GM18502 (cell line): ENCODE measurements around the gene LYRM1.
"Not testable (repeated sequence)": the region's sequence is repeated elsewhere in the genome, so short reads cannot be mapped to it uniquely, and the experiment has no call there.

Experiments
- ATAC-seq: cut with Tn5 transposase; IDR thresholded peaks from one replicate; pipeline ENCODE4 v1.9.1; 2021; ENCODE audit warnings: mild to moderate bottlenecking; ENCODE audit not compliant: unreplicated experiment, poor library complexity

The LYRM1 gene

DNA sequence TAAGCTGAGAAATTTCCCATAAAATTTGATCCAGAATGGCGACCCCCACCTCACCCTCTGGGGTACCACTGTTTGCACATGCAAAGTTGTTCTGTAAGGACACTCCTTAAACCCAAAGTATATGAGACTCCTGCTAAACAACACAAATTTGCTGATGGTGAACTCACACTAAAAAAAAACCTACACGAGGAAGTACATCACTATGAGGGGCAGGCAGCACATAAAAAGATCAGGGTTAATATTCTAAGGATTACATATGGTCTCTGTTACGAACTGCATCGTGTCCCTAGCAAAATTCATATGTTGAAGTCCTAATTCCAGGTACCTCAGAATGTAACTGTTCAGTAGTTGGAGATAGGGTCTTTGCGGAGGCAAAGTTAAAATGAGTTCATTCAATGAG, 60.3 kb downstream of the LYRM1 start:
- no peak for ATAC-seq

DNA sequence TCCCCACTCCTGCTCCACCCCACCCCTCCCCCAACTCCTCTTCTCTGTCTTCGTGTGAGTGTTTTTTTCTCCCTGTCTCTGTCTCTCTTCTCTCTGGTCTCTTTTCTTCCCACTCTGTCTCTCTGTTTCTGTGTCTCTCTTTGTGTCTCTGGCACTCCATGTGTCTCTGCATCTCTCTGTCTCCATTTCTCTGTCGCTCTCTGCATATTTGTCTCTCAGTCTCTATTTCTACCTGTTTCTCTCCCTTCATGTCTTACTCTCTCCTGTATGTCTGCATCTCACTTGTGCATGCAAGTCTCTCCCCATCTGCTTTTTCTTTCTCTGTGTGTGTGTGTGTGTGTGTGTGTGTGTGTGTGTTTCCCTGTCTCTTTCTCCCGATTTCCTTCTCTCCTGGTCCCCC, 68.2 kb downstream of the LYRM1 start:
- ATAC-seq, result no peak

DNA sequence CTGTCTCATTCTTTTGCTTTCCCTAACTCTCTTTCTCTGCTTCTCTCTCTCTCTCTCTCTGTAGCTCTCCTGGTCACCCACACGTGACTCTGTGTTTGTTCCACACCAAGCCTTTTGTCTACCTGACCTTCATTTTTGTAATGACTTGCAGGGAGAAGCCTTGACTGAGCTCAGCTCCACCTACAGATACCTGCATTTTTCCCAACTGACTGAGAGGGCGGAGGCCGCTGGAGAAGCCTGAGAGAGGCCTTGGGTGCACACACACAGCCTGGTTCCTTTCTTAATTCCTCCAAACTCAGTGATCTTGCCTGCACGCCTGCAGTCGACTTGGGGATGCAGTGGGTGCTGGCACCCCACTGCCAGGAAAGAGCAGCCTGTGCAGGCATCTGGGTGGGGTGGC, 68.8 kb downstream of the LYRM1 start:
- ATAC-seq, result no peak

DNA sequence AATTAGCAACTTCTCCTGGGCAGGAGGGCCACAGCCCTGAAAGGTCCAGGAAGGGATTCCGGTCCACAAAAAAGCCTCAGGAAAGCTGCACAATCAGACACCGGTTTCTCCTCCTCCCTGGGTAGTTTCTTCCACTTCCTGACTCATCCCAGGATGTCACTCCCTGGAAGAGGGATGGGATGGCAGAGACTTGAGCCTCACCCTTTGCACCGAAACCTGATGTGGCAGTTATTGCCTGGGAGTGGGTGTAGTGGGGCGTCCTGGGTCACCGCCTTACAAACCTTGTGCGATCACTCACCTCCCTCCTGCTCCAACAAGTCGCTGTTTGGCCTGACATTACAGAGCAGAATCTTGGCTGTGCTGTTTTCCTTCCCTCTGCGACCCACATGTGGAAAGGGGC, 70.8 kb downstream of the LYRM1 start:
- ATAC-seq, result no peak

DNA sequence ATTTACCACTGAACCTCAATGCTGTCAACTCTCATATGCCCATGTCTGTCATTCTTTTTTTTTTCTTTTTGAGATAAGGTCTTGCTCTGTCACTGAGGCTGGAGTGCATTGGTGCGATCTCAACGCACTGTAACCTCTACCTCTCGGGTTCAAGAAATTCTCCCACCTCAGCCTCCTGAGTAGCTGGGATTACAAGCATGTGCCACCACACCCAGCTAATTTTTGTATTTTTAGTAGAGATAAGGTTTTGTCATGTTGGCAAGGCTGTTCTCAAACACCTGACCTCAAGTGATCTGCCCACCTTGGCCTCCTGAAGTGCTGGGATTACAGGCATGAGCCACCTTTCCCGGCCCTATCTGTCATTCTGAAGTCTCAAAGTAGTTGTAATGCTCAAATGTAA, 72.6 kb downstream of the LYRM1 start:
- not testable (repeated sequence) for ATAC-seq
